ENCODE measurements around the gene KRT81.

GRCh38 chr12:52258335-52258901, 32.9 kb downstream of the KRT81 start:
- TF ChIP-seq CTCF (IDR thresholded peaks at IDR 0.05): no peak
- TF ChIP-seq POLR2A (IDR thresholded peaks at IDR 0.05; ENCODE audit: low read depth): no peak

Measured in esophagus muscularis mucosa (tissue), 3 donors.